HuH-7 (cell line): Measurements from ENCODE around the gene BNIP5.
A peak's percentile ranks its signal among the peaks of the same experiment; 100 is the strongest.

Source experiments
- DNase-seq: peaks from one replicate; pipeline ENCODE4 v3.0.0; 2011; ENCODE audit warnings: low spot score

Gene BNIP5

GRCh38 chr6:36323062-36323461, 13.6 kb downstream of the BNIP5 start:
- no peak for DNase-seq

- DNase-seq: no peak
Measured at GRCh38 chr6:36322591-36322990, 14.1 kb downstream of the BNIP5 start.

- no peak for DNase-seq
Measured at GRCh38 chr6:36320475-36320874, 16.2 kb downstream of the BNIP5 start.

GRCh38 chr6:36319821-36320220, 16.9 kb downstream of the BNIP5 start:
- DNase-seq: no peak

GRCh38 chr6:36319436-36319762, 17.3 kb downstream of the BNIP5 start:
- no peak for DNase-seq

GRCh38 chr6:36318690-36319435, 17.8 kb downstream of the BNIP5 start:
- no peak for DNase-seq

- no peak for DNase-seq
Measured at GRCh38 chr6:36317623-36318022, 19.1 kb downstream of the BNIP5 start.

GRCh38 chr6:36315921-36316320, 20.8 kb downstream of the BNIP5 start:
- DNase-seq: no peak

- no peak for DNase-seq
Measured at GRCh38 chr6:36314221-36315014, 22.3 kb downstream of the BNIP5 start.

GRCh38 chr6:36313649-36313936, 23.1 kb downstream of the BNIP5 start:
- DNase-seq: no peak

- DNase-seq: no peak
Measured at GRCh38 chr6:36312854-36313648, 23.6 kb downstream of the BNIP5 start.

- no peak for DNase-seq
Measured at GRCh38 chr6:36309900-36310299, 26.8 kb downstream of the BNIP5 start.

- DNase-seq: no peak
Measured at GRCh38 chr6:36309203-36309602, 27.5 kb downstream of the BNIP5 start.

- DNase-seq: no peak
Measured at GRCh38 chr6:36308514-36308913, 28.2 kb downstream of the BNIP5 start.

GRCh38 chr6:36306375-36306774, 30.3 kb downstream of the BNIP5 start:
- no peak for DNase-seq

GRCh38 chr6:36305885-36306284, 30.8 kb downstream of the BNIP5 start:
- DNase-seq: no peak

GRCh38 chr6:36302227-36302976, 34.3 kb downstream of the BNIP5 start:
- DNase-seq: peak; percentile 64

- no peak for DNase-seq
Measured at GRCh38 chr6:36301781-36302180, 34.9 kb downstream of the BNIP5 start.

- DNase-seq: no peak
Measured at GRCh38 chr6:36301085-36301658, 35.5 kb downstream of the BNIP5 start.

GRCh38 chr6:36298027-36298426, 38.7 kb downstream of the BNIP5 start:
- DNase-seq: no peak

- DNase-seq: no peak
Measured at GRCh38 chr6:36297511-36297910, 39.2 kb downstream of the BNIP5 start.

GRCh38 chr6:36297051-36297450, 39.6 kb downstream of the BNIP5 start:
- DNase-seq: no peak
